Posterior vena cava (tissue), 2 donors: ENCODE results near the gene ATG3. TPM values are rescaled to one million over a fixed set of nuclear protein-coding genes. Genes with fewer than 3 reads are reported as not detected.
"Not testable (repeated sequence)": the region's sequence is repeated elsewhere in the genome, so short reads cannot be mapped to it uniquely, and the experiment has no call there.

Experiments
- DNase-seq: peaks from one replicate; pipeline ENCODE4 v3.0.0-alpha.2; 2020; ENCODE audit warnings: low spot score
- intact Hi-C, 2 donors: fragments of 100-400 bp; cut with DNase I; formaldehyde crosslinking; loops; one replicate each; pipeline versions ENCODE4 v1.14.1 to v1.14.2; 2022 to 2023
- total RNA-seq, 2 donors: library from RNA; stranded (reverse); fragmentation: NEBNext Ultra II Directional; extraction: Animal tissue kit (Norgen Biotek cat#: 25700); gene quantifications; one replicate each; pipeline ENCODE4 v1.2.1, GENCODE V29; 2021
- donor health status: DM: yes; HTN: yes; CAD: no.
- donor health status: DM: yes; HTN: yes; CAD: no.

ATG3 gene
- total RNA-seq, 2 donors from 2014 or later: 49.1 to 54.3 TPM

DNA sequence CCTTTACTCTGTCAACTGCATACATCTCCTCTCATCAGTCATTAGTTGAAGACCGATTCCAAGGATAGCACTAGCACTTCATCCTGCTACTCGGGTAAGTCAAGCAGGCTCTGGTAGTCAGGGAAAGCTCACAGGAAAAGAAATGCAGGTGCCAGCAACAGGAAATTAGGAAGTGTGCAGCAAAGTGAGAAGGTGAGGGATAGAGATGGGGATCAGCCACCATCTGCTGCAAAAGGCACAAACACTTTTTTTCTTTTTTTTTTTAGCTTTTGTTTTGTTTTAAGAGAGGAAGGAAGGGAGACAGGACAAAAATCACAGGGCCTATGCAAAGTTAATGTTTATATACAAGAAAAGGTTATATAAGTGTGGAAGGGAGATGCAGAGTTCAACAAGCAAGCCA lies 53.5 kb downstream of the ATG3 start:
- intact Hi-C loops: no loop called here
- no peak for DNase-seq

DNA sequence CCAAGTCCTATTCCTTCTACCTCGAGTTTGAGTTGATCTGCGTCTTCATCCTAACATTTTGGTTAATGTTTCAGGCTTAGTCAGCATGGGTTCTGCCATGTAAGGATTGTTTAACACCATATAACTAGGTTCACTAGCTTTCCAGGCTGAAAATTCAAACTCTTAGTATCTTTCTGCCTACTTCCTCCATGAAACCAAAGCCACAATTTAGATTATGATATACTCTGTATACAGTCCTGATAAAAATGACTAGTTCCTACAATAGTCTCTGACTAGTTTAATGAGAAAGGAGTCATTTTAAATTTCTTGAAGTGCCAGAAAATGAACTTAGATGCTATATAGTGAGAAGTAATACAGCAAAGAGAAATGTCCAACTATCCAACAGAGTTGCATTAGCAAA lies 55.9 kb downstream of the ATG3 start:
- intact Hi-C loops: no loop called here
- DNase-seq: no peak

DNA sequence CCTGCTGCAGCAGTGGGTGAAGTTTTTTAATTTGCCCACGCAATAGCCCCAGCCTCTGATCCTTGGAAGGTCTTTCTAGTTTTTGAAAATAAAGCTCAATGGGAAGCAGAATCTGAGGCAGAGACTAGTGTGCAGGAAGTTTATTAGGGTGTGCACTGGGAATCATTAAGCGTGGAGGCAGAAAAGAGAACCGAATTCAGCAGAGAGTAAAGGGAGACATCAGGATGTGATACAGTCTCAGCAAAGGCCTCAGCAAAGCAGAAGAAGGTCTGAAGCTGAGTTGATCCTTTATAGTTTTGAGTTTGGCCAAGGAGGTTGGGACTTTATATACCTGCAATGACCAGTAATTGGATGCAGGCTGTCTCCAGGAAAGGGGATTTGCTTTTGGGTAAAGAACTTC lies 57.6 kb downstream of the ATG3 start:
- no peak for DNase-seq
- intact Hi-C loops: no loop called here

GRCh38 chr3:112503304-112503972 lies 58.3 kb downstream of the ATG3 start:
- intact Hi-C loops: no loop called here
- DNase-seq: no peak

DNA sequence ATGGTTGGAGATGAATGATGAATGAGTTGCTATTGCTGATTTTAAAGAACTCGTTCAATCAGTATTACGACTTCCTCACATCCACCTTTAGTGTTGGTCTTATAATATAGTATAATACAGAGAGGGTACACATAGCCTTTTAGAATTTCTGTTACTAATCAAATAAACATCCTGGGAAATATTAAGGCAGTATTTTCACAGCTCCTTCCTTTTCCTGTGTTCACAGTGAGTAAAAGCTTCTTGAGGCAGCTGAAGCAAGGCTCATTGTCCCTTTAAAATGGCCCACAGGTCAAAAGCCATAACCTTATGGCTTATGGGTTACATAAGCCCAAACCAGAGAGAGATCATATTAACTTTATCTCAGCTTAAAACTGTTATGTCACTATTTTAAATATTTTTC lies 61.1 kb downstream of the ATG3 start:
- intact Hi-C loops: no loop called here
- no peak for DNase-seq

DNA sequence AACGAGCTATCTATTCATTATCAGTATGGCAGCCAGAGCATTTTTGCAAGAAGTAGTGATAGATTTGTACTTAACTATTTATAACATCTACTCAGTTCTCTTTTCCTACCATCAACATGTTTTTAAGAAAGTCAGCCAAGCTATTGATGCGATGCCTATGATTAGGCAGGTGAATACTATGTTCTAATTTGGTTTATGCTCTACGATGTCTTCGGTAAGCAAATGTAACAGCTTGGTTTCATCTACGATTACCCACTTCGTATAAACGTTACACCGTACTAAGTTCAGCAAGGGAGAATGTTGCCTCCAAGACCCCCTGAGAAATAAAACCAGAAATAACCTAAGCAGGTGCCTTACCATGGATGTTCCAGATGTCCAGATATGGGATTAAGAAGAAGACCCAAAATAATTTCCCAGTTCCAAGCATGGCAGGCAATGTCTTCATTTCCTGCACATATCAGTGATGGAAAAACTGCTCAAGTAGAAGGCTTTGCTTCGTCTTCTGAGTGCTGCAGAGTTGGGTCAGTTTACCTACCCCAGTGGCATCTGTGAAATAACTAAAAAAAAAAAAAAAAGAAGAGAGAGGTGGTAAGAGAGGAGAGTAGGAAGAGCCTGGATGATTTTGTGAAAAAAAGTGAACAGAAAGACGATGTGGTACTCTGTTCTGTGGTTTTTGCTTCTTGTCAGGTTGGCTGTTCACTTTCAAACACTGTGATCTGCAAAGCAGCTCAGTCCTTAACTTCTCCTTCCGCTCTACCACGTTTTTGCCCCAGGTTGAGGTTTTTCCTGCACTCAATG lies 62.6 kb downstream of the ATG3 start, which contains the start of gene BTLA:
Gene BTLA, minus strand, starts transcription at position 559 of the 798 bp plus-strand sequence. Its CDS starts 114 bp downstream, at position 445.
- intact Hi-C loops: no loop called here

DNA sequence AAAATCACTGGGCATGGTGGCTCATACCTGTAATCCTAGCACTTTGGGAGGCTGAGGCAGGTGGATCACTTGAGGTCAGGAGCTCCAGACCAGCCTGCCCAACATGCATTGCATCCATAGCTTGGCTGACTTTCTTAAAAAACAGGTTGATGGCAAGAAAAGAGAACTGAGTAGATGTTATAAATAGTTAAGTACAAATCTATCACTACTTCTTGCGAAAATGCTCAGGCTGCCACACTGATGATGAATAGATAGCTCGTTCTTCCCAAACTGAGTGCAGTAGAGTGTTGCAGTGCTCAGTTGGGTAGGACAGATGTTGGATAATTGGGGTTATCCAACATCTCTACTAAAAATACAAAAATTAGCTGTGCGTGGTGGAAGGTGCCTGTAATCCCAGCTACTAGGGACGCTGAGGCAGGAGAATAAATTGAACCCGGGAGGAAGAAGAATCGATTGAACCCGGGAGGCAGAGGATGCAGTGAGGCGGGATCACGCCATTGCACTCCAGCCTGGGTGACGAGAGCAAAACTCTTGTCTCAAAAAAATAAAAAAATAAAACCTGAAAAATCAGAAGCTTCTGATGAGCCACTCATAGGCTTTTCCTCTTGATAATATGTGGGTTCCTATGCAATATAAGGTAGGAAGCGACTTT lies 63.7 kb downstream of the ATG3 start:
- DNase-seq: no peak
- intact Hi-C loops: no loop called here

More for the DNA sequence above, 62.6 kb downstream of the ATG3 start, which contains the start of gene BTLA:
- no peak for DNase-seq

GRCh38 chr3:112496366-112497067 lies 65.2 kb downstream of the ATG3 start:
- DNase-seq: no peak
- intact Hi-C loops: no loop called here

DNA sequence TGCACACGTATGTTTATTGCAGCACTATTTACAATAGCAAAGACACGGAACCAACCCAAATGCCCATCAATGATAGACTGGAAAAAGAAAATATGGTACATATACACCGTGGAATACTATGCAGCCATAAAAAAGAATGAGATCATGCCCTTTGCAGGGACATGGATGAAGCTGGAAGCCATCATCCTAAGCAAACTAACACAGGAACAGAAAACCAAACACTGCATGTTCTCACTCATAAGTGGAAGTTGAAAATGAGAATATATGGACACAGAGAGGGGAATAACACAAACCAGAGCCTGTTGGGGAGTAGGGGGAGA lies 67.4 kb downstream of the ATG3 start:
- intact Hi-C loops, DNase-seq: not testable (repeated sequence)

GRCh38 chr3:112492124-112492523 lies 69.6 kb downstream of the ATG3 start:
- DNase-seq: no peak
- intact Hi-C loops: no loop called here

DNA sequence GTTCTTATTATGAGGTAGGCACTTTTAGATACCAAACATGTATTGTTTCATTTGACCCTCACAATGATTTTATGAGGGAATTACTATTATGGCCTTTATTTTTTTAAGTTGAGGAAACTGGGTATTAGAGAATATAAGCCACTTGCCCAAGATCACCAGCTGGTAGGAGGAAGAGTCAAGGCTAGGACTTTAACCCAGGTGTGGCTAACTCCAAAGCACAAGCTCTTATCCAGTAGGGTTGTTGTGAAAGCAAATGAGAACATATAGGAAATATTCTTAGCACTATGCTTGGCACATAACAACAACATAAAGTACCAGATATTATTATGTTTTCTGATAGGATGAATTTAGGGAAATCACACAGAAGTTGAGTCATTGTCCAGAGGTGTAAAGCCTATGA lies 70.4 kb downstream of the ATG3 start:
- intact Hi-C loops: no loop called here
- DNase-seq: no peak

DNA sequence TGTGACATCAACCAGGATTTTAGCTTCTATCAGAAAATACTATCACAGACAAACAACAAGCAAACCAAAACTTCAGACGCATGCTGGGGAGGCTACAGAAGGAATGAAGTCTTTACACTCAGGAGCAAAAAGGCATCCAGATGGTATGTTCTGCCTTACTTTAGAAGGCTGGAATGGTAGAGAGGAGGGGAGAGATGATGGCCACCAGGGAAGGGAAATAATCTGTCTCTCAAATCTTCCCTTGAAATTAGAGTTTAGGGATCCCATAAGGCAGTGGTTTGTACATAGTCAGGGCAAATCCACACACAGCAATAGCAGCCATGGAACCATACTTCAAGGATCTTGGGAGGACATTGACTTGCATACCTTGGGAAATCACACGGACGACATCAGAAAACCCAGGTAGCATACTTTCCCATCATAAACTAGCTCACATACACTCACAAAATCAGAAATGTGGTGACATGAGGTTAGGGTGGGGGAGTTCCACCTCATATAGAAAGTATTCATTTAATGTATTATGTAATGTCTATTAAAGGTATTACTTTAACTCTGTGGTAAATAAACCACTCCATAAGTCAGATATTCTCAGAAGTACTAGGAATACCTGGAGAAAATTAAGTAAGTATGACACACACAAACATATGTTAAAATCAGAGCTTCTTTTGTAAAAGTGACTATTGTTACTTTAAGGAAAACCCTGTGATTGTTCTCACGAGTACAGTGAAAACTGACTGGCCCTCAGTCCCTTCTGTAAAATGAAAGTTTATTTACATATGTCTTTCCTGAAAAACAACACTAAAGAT lies 71.9 kb downstream of the ATG3 start:
- no peak for DNase-seq
- intact Hi-C loops: no loop called here

DNA sequence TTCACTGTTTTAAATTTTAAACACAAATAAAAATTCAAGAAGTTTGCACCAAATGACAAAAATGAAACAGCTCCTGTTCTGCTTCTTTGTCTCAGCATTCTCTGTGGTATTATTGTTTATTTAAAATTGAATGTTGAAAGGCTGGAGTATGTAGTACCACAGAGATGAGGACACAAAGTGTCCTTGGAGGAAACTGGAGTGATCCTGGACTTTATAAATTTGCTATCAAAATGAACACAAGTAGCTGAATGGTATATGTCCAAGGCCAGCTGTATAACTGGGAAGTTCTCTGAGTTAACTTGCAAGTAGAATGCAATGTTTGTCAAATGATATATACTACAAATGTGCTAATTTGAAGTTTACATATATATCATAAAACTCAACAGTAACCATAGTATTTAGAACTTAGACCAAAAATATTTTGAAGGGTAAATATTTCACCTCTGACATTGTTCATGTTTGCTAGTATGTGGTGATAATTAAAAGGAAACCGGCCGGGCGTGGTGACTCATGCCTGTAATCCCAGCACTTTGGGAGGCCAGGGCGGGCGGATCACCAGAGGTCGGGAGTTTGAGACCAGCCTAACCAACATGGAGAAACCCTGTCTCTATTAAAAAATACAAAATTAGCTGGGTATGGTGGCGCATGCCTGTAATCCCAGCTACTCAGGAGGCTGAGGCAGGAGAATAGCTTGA lies 74.8 kb downstream of the ATG3 start:
- no peak for DNase-seq
- intact Hi-C loops: no loop called here

- intact Hi-C loops: no loop called here
- no peak for DNase-seq
These were observed 77.4 kb downstream of the ATG3 start for GRCh38 chr3:112484352-112484751.

- intact Hi-C loops: no loop called here
- DNase-seq: no peak
These were observed 79.1 kb downstream of the ATG3 start for GRCh38 chr3:112482675-112483074.
